A549 (cell line): ENCODE data around the gene SPAG6.
"Not testable (repeated sequence)": the region's sequence is repeated elsewhere in the genome, so short reads cannot be mapped to it uniquely, and the experiment has no call there.

Experiments
- BHLHE40 ChIP-seq: IDR thresholded peaks from 2 replicates; pipeline ENCODE4 v1.6.1; 2012; ENCODE audit warnings: low read depth, low read length, inconsistent platforms
- CHD2 ChIP-seq: fragments of 150-350 bp; IDR thresholded peaks from 2 replicates; pipeline ENCODE4 v1.6.1; 2014; ENCODE audit warnings: low read length; ENCODE audit not compliant: partially characterized antibody
- CHD4 ChIP-seq: fragments of 200-600 bp; sonication (generic); IDR thresholded peaks from 2 replicates; pipeline ENCODE4 v1.6.1; 2016; ENCODE audit warnings: antibody characterized with exemption, mild to moderate bottlenecking, borderline replicate concordance
- CTCF ChIP-seq: fragments of >200 bp; sonication (Bioruptor Twin); formaldehyde crosslinking; IDR thresholded peaks from 3 replicates; pipeline ENCODE4 v1.5.1; 2016
- MAFK ChIP-seq: fragments of 450-650 bp; IDR thresholded peaks from 2 replicates; pipeline ENCODE4 v1.6.1; 2014; ENCODE audit not compliant: partially characterized antibody
- RAD21 ChIP-seq, 2 experiments: fragments of >200 bp in 1 of 2; sonication (Bioruptor Twin) in 1 of 2; formaldehyde crosslinking in 1 of 2; IDR thresholded peaks in 1 of 2; conservative IDR thresholded peaks in 1 of 2; 2 replicates in 1 of 2; 3 replicates in 1 of 2; pipeline ENCODE4 v1.6.1; 2012 to 2018; ENCODE audit warnings: inconsistent platforms in 1 of 2
- RFX5 ChIP-seq: fragments of 450-650 bp; IDR thresholded peaks from 2 replicates; pipeline ENCODE4 v1.7.1; 2014; ENCODE audit warnings: antibody characterized with exemption, mild to moderate bottlenecking, moderate library complexity
- USF2 ChIP-seq: fragments of 450-650 bp; IDR thresholded peaks from 2 replicates; pipeline ENCODE4 v1.6.1; 2014; ENCODE audit warnings: antibody characterized with exemption

- not testable (repeated sequence) for TF ChIP-seq RAD21 (conservative IDR thresholded peaks at IDR 0.05 in 1 of 2, IDR thresholded peaks at IDR 0.05 in 1 of 2); CHD4; CTCF; BHLHE40; CHD2; MAFK; USF2; RFX5
These were observed 12.5 kb downstream of the SPAG6 start for GRCh38 chr10:22357770-22358169.
